GM18951 (cell line): Measurements from ENCODE around the gene NKD1.

ENCODE experiments used
- POLR2A ChIP-seq: IDR thresholded peaks from 4 replicates; pipeline ENCODE4 v1.6.1; 2011; ENCODE audit warnings: mild to moderate bottlenecking; ENCODE audit not compliant: insufficient read length, insufficient read depth; ENCODE audit errors: extremely low read depth
- in situ Hi-C: fragments of 300-500 bp; cut with MboI; formaldehyde crosslinking; loops from one replicate; pipeline ENCODE4 v1.12.0; 2022; ENCODE audit warnings: low sequenced_read_pairs, mixed read lengths, inconsistent platforms; ENCODE audit not compliant: unreplicated experiment

NKD1 gene

GRCh38 chr16:50537533-50538290 lies 10.5 kb upstream of the NKD1 start:
- in situ Hi-C loops = no loop called here
- no peak for TF ChIP-seq POLR2A

GRCh38 chr16:50538411-50539052 lies 9.7 kb upstream of the NKD1 start:
- in situ Hi-C loops = no loop called here
- TF ChIP-seq POLR2A = no peak

DNA sequence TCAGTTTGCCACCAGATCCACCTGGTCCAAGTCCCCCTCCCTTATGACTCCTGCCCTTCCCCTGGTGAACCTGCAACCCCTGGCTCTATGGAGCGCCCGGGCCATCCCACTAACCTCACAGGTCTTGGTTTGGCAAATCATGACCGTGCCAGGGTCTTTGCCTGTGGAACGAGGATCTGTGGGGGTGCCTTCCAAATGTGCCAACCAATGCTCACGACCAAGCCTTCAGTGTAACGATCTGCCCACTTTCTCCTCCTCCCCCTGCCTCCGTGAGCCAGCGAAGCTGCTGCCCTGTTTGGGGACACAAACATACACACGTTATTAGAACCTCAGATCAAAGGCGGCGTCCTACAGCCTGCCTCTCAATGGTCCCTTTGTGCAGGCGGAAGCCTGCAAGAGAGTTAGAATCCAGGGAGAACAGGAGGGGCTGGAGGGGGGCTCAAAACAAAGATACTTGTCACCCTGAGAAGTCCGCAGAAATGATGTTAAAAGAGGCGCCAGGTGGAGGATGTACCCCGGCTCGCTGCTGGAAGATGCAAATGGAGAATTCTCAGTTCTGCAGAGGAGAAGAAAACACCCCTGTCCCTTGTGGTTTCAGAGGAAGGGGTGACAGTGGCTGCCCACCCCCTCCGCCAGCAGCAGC lies 9.0 kb upstream of the NKD1 start:
- TF ChIP-seq POLR2A = no peak
- in situ Hi-C loops = no loop called here

- TF ChIP-seq POLR2A = no peak
- in situ Hi-C loops = no loop called here
These were observed 8.1 kb upstream of the NKD1 start for GRCh38 chr16:50539822-50540710.

GRCh38 chr16:50540711-50541007 lies 7.5 kb upstream of the NKD1 start:
- TF ChIP-seq POLR2A = no peak
- in situ Hi-C loops = no loop called here

GRCh38 chr16:50542703-50543102 lies 5.5 kb upstream of the NKD1 start:
- in situ Hi-C loops = no loop called here
- no peak for TF ChIP-seq POLR2A

DNA sequence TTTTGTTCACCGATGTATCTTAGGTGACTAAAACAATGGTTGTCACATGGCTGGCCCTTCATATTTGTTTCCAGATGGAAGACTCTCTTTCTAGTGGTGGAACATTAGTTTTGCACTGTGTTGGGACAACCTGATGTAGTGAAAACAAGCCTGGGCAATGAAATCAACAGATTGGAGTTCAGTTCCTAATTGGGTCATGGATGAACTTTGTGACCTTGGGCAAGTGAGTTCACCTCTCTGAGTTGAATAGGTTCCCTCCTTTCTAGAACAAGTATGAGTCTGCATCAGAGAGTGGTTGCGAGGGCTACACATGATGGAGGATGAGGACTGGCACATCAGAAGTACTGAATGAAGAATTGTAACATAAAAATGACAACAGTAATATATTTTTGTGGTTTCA lies 2.1 kb upstream of the NKD1 start:
- TF ChIP-seq POLR2A = no peak
- in situ Hi-C loops = no loop called here

GRCh38 chr16:50547340-50548124 lies 664 bp upstream of the NKD1 start:
- in situ Hi-C loops = no loop called here
- no peak for TF ChIP-seq POLR2A

DNA sequence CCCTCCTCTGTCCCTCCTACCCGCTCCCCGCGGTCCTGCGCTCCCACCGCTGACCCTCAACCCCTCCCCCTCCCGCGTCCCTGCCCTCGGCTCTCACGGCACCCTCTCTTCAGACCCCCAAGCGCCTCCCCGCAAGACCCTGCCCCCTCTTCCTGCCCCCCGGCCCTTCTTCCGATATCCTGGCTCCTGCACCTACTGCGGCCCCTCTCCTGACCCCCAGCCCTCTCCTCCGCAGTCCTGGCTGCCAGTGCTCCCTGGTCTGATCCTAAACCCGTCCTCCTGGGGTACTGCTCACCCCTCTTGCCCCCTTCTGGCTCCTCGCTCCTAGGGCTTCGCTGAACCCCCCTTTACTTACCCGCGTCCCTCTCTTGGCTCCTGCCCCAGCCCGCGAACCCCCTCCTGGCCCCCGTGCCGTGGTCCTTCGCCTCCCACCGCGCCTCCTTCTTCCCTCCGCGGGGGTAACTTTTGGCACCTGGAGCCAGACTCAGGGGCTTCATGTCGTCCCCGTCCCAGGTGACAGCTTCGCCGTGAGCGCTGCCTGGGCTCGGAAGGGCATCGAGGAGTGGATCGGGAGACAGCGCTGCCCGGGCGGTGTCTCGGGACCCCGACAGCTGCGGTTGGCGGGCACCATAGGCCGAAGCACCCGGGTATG lies 839 bp downstream of the NKD1 start:
- no peak for TF ChIP-seq POLR2A
- in situ Hi-C loops = no loop called here

DNA sequence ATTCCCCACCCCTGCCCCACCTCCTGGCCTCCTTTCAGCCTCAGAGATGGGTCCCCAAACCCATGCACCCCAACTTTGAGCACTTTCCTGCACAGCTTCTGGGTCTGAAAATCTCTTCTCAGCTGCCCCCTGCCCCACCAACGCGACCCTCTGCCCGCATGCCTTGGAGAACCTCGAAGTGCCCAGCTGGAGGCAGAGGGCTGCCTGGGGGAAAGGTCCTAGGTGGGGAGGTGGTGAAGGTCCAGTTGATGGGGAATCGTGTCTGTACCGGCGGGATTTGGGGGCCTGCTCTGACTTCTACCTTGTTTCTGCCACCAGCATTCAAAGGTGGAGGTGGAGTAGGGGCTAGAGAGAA lies 1.3 kb downstream of the NKD1 start:
- in situ Hi-C loops = no loop called here
- no peak for TF ChIP-seq POLR2A

DNA sequence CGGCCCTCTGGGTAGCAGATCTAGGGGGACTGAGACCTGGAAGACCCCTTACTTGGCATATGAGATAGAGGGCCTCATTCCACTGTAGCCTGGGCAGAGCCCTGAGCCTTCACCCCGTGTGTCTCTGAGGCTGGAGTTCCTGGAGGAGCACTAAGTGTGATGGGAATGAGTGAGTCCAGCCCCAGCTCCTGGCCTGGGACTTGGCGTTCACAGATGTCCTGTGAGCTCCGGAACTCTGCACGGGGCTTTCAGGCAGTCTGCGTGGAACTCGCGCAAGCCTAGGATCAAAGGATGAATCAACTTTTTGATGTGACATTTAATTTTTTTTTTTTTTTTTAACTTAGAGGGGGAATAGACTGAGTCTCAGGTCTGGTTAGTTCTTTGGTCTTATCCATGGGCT lies 1.8 kb downstream of the NKD1 start:
- in situ Hi-C loops = no loop called here
- no peak for TF ChIP-seq POLR2A

- in situ Hi-C loops = no loop called here
- no peak for TF ChIP-seq POLR2A
These were observed 2.9 kb downstream of the NKD1 start for GRCh38 chr16:50550866-50551641.
